ENCODE results near the gene JPT2. TPM values are rescaled to one million over a fixed set of nuclear protein-coding genes. Genes with fewer than 3 reads are reported as not detected.
"Not testable (repeated sequence)": the region's sequence is repeated elsewhere in the genome, so short reads cannot be mapped to it uniquely, and the experiment has no call there.

The JPT2 gene
- polyA plus RNA-seq, 4 donors = 71.5 to 80.9 (median 78.5) TPM

DNA sequence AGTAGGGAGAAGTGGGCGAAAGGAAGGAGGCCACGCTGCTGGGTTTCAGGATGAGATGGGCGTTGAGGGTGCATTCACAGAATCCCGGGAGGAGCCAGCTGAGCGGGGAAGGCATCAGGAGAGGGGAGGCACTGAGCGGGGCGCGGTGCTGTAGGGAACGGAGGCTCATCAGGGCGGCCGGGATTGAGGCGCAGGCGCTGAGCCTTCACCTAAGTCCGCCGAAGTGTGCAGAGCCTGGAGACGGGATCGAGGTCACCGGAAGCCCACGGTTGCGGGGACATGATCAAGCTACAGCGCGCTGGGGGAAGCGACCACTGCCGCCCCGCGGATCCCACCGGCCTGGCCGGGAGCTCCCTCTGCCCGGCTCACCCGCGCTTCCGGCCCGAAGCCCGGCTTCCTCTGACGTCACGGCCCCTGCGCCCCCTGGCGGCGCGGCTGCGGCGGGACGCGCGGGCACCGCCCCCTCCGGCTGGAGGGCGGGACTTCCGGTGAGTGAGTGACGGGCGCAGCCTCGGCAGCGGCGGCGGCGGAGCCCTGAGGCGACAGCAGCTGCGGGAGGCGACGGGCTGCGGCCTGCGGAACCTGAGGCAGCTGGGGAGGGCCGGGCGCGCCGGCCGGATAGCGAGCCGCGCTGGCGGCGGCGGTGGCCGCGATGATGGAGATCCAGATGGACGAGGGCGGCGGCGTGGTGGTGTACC, 27.8 kb downstream of the JPT2 start, which contains the start of gene MAPK8IP3:
Gene MAPK8IP3 (plus strand): TSS at position 508 of the 698 bp plus-strand sequence. CDS start 145 bp downstream, at position 653.
- DNase-seq (ENCODE audit: low read depth in 4 of 4, low spot score in 2 of 4) = peak; percentile 80 to 84 (median 82)

DNA sequence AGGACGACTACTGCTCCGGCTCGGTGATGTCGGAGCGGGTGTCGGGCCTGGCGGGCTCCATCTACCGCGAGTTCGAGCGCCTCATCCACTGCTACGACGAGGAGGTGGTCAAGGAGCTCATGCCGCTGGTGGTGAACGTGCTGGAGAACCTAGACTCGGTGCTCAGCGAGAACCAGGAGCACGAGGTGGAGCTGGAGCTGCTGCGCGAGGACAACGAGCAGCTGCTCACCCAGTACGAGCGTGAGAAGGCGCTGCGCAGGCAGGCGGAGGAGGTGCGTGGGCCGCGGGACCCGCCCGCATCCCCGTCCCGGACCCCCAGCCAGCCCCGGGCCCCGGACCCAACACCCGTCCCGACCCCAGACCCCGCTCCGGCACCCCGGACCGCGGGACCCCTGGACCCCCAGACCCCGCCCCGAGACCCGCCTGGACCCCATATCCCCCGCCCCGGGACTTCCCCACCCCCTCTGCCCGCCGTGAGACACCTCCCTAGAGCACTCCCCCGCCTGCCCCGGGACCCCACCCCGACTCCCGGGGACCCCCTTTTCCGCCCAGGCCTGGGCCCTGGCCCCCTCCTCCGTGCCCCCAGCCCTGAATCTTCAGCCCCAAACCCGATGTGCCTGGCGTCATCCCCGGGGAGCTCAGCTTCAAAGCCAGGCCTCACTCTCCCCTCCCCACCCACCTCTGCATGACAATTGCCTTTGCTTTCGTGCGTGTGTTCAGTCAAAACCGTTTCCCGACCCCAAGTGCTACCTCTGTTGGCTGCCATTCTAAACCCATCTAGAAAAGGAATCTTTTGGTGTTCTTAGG, 28.5 kb downstream of the JPT2 start:
- peak in 1 of 4 donors; percentile 44 for DNase-seq (ENCODE audit: low read depth in 4 of 4, low spot score in 2 of 4)

DNA sequence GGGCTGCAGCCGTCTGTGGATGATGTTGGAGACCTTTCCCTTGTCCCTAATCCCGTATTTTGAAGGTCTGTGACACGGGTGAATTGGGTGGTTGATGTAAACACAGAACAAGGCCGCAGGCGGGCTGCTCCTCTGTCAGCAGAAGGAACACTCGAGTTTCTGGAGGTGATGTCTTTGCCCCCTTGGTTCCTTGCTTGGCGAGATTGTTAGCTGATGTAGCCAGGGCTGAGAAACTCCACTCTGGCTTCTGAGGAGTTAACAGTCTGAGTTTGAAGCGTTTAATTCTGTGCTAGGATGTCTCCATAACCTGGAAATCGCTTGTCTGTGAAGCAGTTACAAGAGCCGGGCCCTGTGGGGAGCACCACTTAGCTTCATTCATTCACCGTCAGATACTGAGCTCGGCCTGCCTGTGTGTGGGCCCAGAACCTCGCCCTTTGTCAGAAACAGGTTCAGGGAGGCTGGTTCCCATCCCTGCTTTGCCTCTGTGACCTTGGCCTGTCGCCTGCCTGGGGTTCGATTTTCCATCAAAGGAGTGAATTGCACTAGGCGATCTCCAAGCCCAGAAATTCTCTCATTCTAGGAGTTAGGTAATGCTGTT, 29.2 kb downstream of the JPT2 start:
- no peak for DNase-seq (ENCODE audit: low read depth in 4 of 4, low spot score in 2 of 4)

DNA sequence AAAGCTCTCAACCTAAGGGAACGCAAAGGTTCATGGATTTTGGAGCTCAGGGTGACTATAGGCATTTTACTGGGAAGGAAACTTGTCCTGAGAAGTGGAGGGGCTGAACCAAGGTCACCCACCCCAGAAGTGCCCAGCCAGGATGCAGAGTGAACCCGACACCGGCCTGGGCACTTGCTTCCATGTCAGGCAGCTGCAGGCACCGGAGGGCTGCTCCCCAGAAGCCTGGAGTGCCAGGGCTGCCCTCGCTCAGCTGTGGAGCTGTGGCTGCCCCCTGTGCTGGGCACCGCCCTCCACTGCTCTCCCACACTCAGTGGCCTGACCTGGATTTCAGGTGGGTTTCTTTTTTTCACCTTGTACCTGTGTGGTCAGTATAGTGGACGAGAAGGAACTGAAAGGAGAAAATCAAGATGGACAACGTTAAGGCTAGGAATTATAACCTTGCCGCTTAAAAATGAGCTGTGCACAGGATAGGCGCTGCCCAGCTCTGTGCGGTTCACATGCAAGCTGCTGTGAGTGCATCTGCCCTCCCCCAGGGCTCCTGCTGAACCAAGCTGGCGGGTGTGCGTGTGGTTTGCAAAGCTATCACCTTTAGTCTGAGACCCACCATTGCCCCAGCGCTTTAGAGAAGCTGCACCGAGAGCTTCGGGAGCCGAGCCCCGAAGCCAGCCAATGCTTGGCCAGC, 30.1 kb downstream of the JPT2 start:
- DNase-seq (ENCODE audit: low read depth in 4 of 4, low spot score in 2 of 4) = no peak

DNA sequence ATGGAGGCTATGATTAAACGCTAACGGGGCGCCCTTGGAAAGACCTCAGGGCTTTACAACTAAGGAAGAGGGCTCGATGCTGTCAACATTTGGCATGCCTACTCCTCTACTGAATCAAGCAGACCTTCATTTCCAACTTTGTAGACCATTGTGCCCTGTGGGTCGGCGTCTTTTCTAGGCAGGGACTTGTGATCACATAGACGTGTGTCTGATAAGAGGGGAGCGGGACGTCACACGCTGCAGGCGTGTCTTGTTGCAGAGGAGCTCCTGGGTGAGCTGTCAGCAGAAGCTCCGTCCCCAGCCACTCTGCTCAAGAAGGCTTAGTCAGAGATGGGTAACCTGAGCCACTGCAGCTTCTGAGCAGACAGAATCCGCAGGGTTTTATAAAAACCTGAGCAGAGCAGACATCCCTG, 30.7 kb downstream of the JPT2 start:
- DNase-seq (ENCODE audit: low read depth in 4 of 4, low spot score in 2 of 4) = no peak

DNA sequence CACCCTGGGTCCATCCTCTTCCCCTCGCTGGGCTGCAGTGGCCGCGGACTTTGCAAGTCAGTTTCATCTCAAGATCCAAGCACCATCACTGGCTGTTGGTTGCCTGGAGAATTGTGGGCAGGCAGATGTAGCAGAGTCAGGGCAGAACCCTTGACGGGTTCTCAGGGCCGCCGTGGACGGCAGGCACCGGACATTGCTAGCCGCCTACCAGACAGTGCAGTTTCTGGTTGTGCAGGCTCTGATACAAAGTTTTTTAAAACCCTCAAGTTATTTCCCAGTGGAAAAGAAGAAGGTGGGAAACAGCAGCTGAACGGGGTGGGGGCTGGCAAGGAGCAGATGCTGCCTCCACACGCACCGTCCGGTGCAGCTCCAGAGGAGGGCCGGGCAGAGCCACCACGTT, 31.3 kb downstream of the JPT2 start:
- DNase-seq (ENCODE audit: low read depth in 4 of 4, low spot score in 2 of 4) = no peak

DNA sequence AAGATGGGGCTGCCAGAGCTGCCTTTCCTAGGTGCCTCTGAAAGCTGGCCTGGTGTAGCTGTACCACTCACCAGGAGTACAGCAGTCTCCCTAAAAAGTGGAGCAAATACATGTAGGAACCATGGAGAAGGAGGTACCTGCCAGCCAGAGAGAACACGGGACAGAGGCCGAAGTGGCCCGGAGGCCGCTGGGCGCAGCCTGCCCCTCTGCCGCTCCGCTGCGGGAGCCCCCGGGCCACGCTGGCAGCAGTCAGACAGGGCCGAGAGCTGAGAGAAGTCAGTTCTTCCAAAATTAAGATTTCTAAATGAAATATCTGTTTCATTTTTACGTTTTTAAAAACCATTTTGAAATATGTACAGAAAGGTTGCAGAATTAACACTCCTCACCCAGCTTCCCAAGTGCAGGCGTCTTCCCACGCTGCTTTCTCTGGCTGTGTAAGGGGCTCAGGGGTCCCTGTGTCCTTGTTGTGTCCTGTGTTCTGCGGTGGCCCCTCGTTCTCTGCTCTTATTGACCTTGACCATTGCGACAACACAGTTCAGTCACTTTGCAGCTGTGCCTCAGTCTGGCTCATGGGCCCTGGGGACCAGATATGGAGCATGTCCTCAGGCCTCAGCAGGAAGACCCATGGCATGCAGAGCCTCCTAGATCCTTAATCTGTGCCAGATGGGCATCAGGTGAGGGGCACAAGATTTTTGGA, 32.9 kb downstream of the JPT2 start:
- no peak for DNase-seq (ENCODE audit: low read depth in 4 of 4, low spot score in 2 of 4)

DNA sequence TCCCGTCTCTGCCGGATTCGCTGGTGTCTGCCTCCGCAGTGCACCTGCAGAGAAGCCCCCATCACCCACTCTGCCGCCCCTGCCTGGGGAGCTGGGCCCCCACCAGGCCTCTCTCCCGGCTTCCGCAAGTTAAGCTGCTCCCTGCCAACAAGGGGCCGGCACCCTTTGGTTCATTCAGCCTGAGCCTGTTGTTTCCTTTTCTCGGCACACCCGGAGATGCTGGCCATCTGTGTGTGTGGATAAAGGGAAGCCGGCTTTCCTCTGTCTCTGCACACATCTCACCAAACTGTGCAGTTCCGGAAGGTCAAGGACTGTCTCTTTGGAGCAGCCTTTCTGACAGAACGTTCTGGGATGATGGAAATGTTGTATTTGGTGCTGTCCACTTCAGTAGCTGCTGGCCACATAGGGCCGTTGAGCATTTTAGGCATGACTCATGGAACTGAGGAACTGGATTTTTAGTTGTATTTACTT, 34.7 kb downstream of the JPT2 start:
- DNase-seq (ENCODE audit: low read depth in 4 of 4, low spot score in 2 of 4) = no peak

DNA sequence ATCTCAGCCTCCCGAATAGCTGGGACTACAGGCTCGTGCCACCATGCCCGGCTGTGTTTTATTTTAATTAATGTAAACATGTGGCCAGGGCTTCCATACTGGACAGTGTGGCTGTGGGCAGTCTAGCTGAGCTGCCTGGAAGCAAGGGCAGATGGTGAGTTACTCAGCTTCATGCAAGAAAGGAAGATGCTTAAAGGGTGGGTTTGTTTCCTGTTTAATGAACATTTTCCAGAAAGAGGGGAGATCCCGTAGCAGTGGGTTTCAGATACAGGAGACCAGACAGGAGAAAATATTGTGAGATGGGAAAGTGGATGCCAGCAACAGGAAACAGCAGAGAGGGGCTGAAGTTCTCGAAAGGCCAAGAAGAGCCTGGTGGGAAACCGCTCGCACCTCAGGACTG, 35.3 kb downstream of the JPT2 start:
- no peak for DNase-seq (ENCODE audit: low read depth in 4 of 4, low spot score in 2 of 4)

DNA sequence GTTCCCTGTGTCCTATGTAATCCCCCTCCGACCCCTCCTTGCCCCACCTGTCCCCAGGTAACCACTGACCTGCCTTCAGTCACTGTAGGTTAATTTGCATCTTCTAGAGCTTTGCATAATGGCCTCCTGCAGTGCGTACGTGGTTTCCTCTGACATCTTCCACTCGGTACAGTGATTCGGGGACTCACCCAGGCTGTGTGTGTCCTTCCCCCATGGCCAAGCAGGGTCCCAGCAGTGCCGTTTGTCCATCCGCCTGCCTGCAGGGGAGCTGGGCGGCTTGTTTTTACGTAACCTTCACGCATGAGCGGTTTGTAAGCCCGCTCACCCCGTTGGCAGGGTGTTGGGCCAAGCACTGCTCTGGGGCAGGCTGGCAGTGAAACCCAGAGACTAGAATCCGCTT, 35.9 kb downstream of the JPT2 start:
- no peak for DNase-seq (ENCODE audit: low read depth in 4 of 4, low spot score in 2 of 4)

DNA sequence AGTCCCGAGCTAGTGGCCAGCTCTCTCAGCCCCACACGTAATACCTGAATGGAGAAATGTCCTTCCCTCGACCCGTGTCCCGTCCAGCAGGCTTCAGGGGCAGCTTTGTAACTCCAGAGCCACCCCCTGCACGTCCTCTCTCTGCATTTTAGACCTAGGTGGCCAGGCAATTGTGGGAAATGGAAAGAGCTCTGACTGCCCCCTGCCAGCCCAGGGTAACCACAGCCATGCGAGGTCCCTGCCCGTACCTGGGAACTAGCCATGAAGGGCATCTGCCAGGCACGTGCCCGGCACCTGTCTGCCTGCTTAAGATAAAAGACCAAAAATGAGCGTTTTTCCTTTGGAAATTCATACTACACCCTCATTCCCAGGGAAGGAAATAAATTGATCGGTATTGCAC, 37.1 kb downstream of the JPT2 start:
- DNase-seq (ENCODE audit: low read depth in 4 of 4, low spot score in 2 of 4) = no peak

DNA sequence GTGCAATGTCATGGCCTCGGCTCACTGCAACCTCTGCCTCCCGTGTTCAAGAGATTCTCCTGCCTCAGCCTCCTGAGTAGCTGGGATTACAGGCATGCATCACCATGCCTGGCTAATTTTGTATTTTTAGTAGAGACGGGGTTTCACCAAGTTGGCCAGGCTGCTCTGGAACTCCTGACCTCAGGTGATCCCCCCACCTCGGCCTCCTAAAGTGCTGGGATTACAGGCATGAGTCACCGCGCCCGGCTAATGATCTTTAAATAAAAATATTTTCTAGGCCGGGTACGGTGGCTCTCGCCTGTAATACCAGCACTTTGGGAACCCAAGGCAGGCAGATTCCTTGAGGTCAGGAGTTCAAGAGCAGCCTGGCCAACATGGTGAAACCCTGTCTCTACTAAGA, 40.2 kb downstream of the JPT2 start:
- DNase-seq (ENCODE audit: low read depth in 4 of 4, low spot score in 2 of 4) = not testable (repeated sequence)

DNA sequence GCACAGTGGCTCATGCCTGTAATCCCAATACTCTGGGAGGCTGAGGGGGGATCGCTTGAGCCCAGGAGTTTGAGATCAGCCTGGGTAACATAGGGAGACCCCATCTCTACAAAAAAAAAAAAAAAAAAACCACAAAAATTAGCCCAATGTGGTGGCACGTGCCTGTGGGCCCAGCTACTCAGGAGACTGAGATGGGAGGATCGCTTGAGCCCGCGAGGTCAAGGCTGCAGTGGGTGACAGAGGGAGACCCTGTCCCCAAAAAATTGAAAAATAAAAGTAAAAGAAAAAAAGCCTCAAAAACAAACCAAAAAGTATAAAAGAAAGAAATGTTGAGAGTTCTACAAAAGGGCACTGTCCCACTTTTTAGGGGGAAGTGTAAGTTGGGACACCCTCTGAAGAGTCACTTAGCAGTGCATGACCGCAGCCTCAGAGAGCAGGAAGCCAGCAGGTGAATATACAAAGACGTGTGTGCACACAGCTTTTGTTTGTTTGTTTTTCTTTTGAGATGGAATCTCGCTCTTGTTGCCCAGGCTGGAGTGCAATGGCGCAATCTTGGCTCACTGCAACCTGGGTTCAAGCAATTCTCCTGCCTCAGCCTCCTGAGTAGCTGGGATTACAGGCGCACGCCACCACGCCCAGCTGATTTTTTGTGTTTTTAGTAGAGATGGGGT, 41.6 kb downstream of the JPT2 start:
- not testable (repeated sequence) for DNase-seq (ENCODE audit: low read depth in 4 of 4, low spot score in 2 of 4)

DNA sequence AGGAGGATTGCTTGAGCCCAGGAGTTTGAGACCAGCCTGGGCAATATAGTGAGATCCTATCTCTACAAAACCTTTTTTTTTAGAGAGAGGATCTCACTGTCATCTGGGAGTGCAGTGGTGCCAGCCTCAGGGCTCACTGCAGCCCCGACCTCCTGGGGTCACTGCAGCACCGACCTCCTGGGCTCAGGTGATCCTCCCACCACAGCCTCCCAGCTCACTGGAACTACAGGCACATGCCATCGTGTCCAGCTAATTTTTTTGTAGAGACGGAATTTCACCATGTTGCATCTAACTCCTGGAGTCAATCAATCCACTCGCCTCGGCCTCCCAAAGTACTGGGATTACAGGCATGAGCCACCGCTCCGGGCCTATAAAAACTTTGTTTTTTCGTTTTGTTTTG, 43.3 kb downstream of the JPT2 start:
- no peak for DNase-seq (ENCODE audit: low read depth in 4 of 4, low spot score in 2 of 4)

DNA sequence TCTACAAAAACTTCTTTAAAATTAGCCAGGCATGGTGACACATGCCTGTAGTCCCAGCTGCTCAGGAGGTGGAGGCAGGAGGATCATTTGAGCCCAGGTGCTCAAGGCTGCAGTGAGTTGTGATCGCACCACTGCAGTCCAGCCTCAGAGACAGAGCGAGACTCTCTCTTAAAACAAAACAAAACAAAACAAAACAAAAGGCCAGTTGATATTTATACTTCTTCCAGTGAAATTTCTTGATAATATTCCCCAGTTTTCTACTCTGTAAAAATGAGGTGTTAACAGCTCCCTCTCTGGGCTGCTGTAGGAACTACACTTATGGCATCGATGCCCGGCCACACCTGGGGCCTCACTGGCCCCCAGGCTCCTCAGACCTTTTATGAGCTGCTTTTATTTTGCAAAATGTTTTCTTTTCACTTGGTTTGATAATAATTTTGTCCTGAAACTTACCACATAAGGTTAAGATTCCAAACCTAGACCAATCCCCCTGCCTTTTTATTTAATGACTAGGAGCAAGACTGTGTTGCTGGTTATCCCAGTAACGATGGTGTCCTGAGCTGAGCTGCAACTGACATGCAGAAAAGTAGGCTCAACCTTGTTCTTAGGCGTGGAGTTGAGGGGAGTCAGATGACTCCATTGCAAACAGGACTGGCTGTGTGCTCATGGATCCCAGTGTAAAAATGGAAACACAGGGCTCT, 45.5 kb downstream of the JPT2 start:
- no peak for DNase-seq (ENCODE audit: low read depth in 4 of 4, low spot score in 2 of 4)

DNA sequence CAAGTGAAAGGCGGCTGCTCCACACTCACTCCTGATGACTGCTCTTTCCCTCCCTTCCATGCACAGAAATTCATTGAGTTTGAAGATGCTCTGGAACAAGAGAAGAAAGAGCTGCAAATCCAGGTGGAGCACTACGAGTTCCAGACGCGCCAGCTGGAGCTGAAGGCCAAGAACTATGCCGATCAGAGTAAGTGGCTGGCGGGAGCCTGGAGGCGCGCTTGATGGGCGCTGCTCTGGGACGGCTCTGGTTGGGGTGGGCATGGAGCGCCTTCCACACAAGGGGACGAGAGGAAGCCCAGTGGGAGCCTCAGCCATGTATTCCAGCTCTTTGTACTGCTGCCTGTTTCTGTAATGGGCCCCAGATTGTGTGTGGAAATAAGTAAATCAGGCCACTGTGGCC, 46.4 kb downstream of the JPT2 start:
- DNase-seq (ENCODE audit: low read depth in 4 of 4, low spot score in 2 of 4) = no peak

DNA sequence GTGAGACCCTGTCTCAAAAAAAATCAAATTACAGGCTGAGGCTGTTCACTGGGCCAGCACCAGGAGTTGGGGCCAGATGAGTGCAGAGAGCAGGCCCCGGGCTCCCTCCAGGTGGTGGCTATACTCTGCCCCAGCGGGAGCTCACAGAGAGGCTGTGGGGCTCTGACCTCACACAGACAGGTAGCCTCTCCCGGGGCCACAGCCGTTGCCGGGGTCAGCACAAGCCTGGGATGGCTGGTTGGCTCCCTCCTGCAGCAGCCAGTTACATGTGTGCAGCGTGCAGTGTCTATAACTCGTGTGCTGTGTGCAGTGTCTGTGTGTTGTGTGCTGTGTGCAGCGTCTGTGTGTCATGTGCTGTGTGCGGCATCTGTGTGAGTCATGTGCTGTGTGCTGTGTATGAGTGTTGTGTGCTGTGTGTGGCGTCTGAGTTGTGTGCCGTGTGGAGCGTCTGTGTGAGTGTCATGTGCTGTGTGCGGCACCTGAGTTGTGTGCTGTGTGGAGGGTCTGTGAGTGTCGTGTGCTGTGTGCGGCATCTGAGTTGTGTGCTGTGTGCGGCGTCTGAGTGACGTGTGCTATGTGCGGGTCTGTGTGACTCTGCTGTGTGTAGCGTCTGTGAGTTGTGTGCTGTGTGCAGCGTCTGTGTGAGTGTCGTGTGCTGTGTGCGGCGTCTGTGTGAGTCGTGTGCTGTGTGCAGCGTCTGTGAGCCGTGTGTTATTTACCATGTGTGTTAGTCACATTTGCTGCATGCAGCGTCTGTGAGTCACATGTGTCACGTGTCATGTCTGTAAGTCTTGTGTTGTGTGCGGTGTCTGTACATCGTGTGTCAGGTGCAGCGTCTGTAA, 48.8 kb downstream of the JPT2 start:
- DNase-seq (ENCODE audit: low read depth in 4 of 4, low spot score in 2 of 4) = no peak
